ENCODE measurements around the gene SLC12A6. TPM values are rescaled to one million over a fixed set of nuclear protein-coding genes. Genes with fewer than 3 reads are reported as not detected.

SLC12A6 gene
- total and polyA plus RNA-seq, 7 donors, result 1.4 to 22.7 (median 14.3) TPM

DNA sequence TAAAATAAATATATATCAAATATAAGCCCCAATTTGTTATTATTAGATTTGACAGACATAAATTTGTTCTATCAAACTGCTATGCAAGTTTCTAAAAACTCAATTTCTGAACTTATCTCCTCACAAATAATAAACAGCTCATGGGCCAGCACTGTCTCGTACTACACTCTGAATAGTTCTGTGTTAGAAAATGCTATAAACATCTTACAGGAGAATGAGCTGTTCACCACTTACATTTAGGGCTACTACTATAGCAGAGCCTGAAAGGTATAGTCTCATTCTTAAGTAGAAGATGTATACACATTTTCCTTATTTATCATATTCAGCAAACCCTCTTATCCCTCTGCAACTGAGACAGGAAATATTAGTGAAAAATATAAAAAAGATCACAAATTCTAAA lies 12.6 kb downstream of the SLC12A6 start:
- TF ChIP-seq POLR2AphosphoS5 (IDR thresholded peaks at IDR 0.05) (no peak), EP300 (IDR thresholded peaks at IDR 0.05) (no peak), POLR2A (IDR thresholded peaks at IDR 0.05) (no peak)
- TF ChIP-seq, protein P1, sequence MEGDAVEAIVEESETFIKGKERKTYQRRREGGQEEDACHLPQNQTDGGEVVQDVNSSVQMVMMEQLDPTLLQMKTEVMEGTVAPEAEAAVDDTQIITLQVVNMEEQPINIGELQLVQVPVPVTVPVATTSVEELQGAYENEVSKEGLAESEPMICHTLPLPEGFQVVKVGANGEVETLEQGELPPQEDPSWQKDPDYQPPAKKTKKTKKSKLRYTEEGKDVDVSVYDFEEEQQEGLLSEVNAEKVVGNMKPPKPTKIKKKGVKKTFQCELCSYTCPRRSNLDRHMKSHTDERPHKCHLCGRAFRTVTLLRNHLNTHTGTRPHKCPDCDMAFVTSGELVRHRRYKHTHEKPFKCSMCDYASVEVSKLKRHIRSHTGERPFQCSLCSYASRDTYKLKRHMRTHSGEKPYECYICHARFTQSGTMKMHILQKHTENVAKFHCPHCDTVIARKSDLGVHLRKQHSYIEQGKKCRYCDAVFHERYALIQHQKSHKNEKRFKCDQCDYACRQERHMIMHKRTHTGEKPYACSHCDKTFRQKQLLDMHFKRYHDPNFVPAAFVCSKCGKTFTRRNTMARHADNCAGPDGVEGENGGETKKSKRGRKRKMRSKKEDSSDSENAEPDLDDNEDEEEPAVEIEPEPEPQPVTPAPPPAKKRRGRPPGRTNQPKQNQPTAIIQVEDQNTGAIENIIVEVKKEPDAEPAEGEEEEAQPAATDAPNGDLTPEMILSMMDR (IDR thresholded peaks at IDR 0.05), result no peak
- no peaks in the 10 kb centered on the region for H3K27me3 ChIP-seq
- intact Hi-C loops (cut with DNase I), result no loop called here
- 92 to 95% methylated on average over 1 of the region's 1 CpG for WGBS, 2 donors
- H3K9me3 ChIP-seq, result no peaks in the 10 kb centered on the region
- H3K4me3 ChIP-seq, result no peak overlapping the region
- H3K4me1 ChIP-seq, result no peaks in the 10 kb centered on the region
- DNase-seq, result no peak
- H3K36me3 ChIP-seq, result no peaks in the 10 kb centered on the region
- no peak overlapping the region for H3K27ac ChIP-seq

DNA sequence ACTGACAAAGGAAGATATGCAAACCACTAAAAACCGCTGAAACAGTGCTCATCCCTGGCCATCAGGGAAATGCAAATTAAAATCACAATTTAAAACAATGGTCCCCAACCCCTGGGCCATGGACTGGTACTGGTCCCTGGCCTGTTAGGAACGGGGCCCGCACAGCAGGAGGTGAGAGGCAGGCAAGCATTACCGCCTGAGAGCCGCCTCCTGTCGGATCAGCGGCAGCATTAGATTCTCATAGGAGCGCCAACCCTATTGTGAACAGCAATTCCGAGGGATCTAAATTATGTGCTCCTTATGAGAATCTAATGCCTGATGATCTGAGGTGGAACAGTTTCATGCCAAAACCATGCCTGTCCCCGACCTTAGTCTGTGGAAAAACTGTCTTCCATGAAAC lies 14.4 kb downstream of the SLC12A6 start:
- Histone ChIP-seq H3K27me3 (no peaks in the 10 kb centered on the region), H3K4me3 (no peak overlapping the region), H3K36me3 (no peaks in the 10 kb centered on the region), H3K4me1 (peaks cover 0 to 7% (median 2%) of the 10 kb centered on the region in 4 donors), H3K27ac (no peak overlapping the region), H3K9me3 (no peaks in the 10 kb centered on the region)
- intact Hi-C loops (cut with DNase I), result no loop called here
- 96 to 98% methylated on average over 10 of the region's 10 CpGs for WGBS, 2 donors
- no peak for DNase-seq
- TF ChIP-seq EP300 (IDR thresholded peaks at IDR 0.05) (no peak), POLR2A (IDR thresholded peaks at IDR 0.05) (no peak), POLR2AphosphoS5 (IDR thresholded peaks at IDR 0.05) (no peak)

DNA sequence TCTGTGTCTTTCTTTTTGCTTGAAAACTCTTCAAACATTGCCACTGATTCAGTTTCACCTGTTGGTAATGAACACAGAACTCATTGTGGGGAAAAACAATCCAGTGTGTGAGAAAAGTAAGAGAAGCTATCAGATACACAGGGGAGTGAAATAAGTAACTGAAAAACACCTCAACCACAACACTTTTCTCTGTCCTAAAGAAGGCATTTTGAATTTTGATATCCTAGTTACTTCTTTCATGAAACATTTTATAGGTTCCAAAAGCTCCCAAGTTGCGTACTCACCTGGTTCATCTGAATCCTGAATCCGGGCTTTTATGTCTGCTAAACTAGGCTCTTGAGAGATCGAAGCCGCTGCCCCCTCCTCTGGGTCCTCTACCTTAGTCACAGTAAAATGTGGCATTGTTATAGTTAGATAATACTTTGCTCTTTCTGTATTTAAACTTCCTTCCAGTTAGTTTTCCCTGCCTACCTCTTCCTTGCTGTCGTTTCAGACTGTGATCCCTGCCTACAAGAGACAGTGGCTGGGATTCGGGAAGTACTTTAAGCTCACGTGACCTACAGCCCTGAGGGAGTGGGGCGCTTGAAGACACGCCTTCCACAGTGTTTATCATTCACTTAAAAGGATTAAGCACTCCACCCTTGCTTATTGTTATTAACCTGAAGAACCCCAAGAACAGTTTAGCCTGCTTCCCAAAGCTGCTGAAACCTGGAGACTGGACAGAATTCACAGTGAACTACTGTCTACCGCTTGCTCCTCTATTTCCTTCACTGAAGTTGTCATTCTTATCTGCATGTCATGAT lies 19.1 kb downstream of the SLC12A6 start:
- H3K4me1 ChIP-seq, result peaks cover 0 to 17% (median 15%) of the 10 kb centered on the region in 4 donors
- intact Hi-C loops (cut with DNase I), result no loop called here
- peak overlapping the region; percentile 53 to 65 (median 61) for H3K27ac ChIP-seq
- no peaks in the 10 kb centered on the region for H3K36me3 ChIP-seq
- DNase-seq, result peak; percentile 82
- H3K9me3 ChIP-seq, result no peaks in the 10 kb centered on the region
- 1 to 8% methylated on average over 10 of the region's 10 CpGs for WGBS, 2 donors
- no peaks in the 10 kb centered on the region for H3K27me3 ChIP-seq
- TF ChIP-seq EP300 (IDR thresholded peaks at IDR 0.05) (no peak), POLR2A (IDR thresholded peaks at IDR 0.05) (peak in 1 of 2 donors; percentile 28), POLR2AphosphoS5 (IDR thresholded peaks at IDR 0.05) (peak; percentile 12 to 88 (median 63))
- TF ChIP-seq, protein P1 (IDR thresholded peaks at IDR 0.05), result no peak
- H3K4me3 ChIP-seq, result peak overlapping the region; percentile 27 to 55 (median 50)

DNA sequence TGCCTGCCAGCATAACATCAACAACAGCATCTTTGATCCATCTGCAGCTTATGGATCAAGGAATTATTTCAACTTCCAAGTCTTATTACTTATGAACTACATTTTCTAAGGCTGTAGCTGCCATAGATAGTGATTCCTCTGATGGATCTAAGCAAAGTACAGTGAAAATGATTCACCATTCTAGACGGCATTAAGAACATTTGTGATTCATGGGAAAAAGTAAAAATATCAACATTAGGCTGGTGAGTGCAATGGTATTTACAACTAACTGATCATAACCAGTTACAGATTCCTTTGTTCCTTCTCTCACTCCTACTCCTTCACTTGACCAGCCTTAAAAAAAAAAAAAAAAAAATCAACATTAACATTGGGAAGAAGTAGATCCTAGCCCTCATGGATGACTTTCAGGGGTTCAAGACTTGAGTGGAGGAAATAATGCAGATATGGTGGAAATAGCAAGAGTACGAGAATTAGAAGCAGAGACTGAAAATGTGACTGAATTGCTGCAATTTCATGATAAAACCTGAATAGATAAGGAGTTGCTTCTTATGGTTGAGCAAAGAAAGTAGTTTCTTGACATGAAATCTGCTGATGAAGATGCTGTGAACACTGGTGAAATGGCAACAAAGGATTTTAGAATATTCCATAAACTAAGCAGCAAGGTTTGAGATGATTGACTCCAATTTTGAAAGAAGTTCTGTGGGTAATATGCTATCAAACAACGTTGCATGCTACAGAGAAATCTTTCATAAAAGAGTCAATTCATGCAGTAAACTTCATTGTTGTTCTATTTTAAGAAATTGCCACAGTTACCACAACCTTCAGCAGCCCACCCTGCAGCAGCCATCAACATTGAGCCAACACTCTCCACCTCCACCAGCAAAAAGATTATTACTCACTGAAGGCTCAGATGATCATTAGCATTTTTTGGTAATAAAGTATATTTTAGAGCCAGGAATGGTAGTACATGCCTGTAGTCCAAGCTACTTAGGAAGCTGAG lies 22.8 kb downstream of the SLC12A6 start:
- Histone ChIP-seq H3K27ac (no peak overlapping the region), H3K4me1 (peaks cover 0 to 17% (median 15%) of the 10 kb centered on the region in 4 donors), H3K4me3 (no peak overlapping the region), H3K27me3 (no peaks in the 10 kb centered on the region), H3K36me3 (no peaks in the 10 kb centered on the region), H3K9me3 (no peaks in the 10 kb centered on the region)
- 75 to 79% methylated on average over 3 of the region's 3 CpGs for WGBS, 2 donors
- intact Hi-C loops (cut with DNase I), result no loop called here
- DNase-seq, result no peak
- no peak for TF ChIP-seq POLR2A (IDR thresholded peaks at IDR 0.05)
- no peak for TF ChIP-seq EP300 (IDR thresholded peaks at IDR 0.05)
- TF ChIP-seq, protein P1 (IDR thresholded peaks at IDR 0.05), result no peak
- no peak for TF ChIP-seq POLR2AphosphoS5 (IDR thresholded peaks at IDR 0.05)

DNA sequence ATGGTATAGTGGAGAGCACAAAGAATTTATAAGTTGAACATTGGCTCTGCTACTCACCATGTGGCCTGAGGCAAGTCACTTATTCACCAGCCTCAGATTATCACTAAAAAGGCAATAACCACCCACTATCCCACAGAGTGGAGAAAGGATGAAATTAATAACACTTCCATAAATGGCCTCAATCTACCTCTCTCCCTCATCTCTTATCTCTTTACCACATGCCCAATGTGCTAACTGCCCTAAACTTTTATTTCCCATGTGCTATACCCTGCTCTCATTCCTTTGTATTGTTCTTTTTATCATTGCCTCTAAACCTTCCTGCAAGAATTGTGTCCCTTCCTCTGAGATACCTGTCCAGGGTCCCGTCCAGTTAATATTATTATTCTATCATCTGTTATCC lies 26.0 kb downstream of the SLC12A6 start:
- Histone ChIP-seq H3K27ac (no peak overlapping the region), H3K27me3 (no peaks in the 10 kb centered on the region), H3K36me3 (no peaks in the 10 kb centered on the region), H3K4me1 (peaks cover 0 to 1% (median 0%) of the 10 kb centered on the region in 4 donors), H3K9me3 (no peaks in the 10 kb centered on the region), H3K4me3 (no peak overlapping the region)
- no peak for DNase-seq
- TF ChIP-seq EP300 (IDR thresholded peaks at IDR 0.05), result no peak
- TF ChIP-seq, protein P1 (IDR thresholded peaks at IDR 0.05), result no peak
- WGBS, 2 donors, result 94 to 96% methylated on average over 1 of the region's 1 CpG
- intact Hi-C loops (cut with DNase I), result no loop called here

Data from sigmoid colon (tissue), 7 donors.